NB4 (cell line): ENCODE data around the gene VPS37C.

Source experiments
- DNase-seq: peaks from one replicate; pipeline ENCODE4 v3.0.0; 2010; ENCODE audit warnings: low read depth
- H3K4me3 ChIP-seq: one replicate; pipeline ENCODE4 v1.5.1; 2011; ENCODE audit warnings: mild to moderate bottlenecking, low read depth, low read length, moderate library complexity
- MYC ChIP-seq: IDR thresholded peaks from 2 replicates; pipeline ENCODE4 v1.6.1; 2011; ENCODE audit warnings: low read depth, low read length
- POLR2A ChIP-seq: IDR thresholded peaks from 2 replicates; pipeline ENCODE4 v1.6.1; 2011; ENCODE audit warnings: mild to moderate bottlenecking; ENCODE audit not compliant: insufficient read length; ENCODE audit errors: extremely low read depth
- TF ChIP-seq, protein P1 (sequence below): IDR thresholded peaks from one replicate; pipeline ENCODE4 v1.5.1; 2012; ENCODE audit warnings: low read depth, low read length
- TF ChIP-seq, protein P2 (sequence below): IDR thresholded peaks from 2 replicates; pipeline ENCODE4 v1.6.1; 2011; ENCODE audit warnings: low read depth, low read length

The VPS37C gene

DNA sequence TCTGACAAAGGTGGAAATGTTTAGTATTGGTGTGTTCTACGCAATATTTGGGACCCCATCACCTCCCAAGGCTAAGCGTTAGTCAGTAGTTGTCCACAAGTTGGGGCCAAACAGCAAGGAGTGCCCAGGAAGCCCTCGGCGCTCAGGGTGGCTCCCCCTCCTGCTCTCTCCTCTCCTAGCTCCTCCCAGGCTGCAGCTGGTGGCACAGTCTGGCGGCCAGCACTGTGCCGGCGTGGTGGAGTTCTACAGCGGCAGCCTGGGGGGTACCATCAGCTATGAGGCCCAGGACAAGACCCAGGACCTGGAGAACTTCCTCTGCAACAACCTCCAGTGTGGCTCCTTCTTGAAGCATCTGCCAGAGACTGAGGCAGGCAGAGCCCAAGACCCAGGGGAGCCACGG is 42.2 kb downstream of the VPS37C start:
- TF ChIP-seq, protein P1, sequence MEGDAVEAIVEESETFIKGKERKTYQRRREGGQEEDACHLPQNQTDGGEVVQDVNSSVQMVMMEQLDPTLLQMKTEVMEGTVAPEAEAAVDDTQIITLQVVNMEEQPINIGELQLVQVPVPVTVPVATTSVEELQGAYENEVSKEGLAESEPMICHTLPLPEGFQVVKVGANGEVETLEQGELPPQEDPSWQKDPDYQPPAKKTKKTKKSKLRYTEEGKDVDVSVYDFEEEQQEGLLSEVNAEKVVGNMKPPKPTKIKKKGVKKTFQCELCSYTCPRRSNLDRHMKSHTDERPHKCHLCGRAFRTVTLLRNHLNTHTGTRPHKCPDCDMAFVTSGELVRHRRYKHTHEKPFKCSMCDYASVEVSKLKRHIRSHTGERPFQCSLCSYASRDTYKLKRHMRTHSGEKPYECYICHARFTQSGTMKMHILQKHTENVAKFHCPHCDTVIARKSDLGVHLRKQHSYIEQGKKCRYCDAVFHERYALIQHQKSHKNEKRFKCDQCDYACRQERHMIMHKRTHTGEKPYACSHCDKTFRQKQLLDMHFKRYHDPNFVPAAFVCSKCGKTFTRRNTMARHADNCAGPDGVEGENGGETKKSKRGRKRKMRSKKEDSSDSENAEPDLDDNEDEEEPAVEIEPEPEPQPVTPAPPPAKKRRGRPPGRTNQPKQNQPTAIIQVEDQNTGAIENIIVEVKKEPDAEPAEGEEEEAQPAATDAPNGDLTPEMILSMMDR = no peak
- TF ChIP-seq MYC = no peak
- DNase-seq = no peak
- H3K4me3 ChIP-seq = no peak overlapping the region

DNA sequence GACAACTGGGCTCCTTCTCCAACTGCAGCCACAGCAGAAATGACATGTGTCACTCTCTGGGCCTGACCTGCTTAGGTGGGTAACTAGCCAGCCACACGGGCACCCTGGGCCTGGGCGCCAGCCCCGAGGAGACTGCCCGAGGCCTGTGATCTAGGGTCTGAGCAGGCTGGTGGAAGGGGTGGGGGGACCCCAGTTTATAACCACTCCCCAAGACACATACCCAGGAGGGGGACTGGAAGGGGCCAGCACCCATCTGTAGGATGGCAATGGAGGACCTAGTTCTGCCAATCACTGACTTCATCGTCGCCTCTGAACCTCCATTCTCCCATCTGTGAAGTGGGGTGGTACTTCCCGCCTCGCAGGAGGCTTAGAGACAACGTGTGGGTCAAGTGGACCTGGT is 42.8 kb downstream of the VPS37C start:
- TF ChIP-seq POLR2A (no peak), MYC (no peak)
- TF ChIP-seq, protein P2, sequence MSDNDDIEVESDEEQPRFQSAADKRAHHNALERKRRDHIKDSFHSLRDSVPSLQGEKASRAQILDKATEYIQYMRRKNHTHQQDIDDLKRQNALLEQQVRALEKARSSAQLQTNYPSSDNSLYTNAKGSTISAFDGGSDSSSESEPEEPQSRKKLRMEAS = no peak
- TF ChIP-seq, protein P1 = no peak
- H3K4me3 ChIP-seq = no peak overlapping the region
- DNase-seq = no peak

DNA sequence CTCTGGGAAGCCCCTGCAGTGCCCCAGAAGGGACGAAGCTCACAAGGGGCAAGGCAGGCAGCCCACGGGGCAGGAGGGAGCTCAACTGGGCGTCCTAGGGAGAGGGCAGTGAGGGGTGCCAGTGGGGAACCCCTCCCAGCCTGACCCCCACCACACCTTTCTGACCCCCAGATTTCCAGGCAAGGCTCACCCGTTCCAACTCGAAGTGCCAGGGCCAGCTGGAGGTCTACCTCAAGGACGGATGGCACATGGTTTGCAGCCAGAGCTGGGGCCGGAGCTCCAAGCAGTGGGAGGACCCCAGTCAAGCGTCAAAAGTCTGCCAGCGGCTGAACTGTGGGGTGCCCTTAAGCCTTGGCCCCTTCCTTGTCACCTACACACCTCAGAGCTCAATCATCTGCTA is 43.2 kb downstream of the VPS37C start:
- no peak overlapping the region for H3K4me3 ChIP-seq
- DNase-seq = no peak
- TF ChIP-seq, protein P2 = no peak
- no peak for TF ChIP-seq MYC
- TF ChIP-seq, protein P1 = no peak
- TF ChIP-seq POLR2A = no peak

DNA sequence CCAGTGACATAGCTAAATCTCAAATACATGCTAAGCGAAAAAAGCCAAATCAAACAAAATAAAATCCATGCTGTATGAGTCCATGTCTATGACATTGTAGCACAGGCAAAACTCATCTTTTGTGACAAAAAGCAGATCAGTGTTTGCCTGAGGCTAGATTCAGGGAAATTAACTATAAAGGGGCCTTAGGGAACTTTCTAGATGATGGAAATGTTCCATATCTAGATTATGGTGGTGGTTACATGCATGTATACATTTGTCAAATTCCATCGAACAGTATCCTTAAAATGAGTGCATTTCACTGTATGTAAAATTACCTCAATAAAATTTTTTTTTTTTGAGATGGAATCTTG is 44.1 kb downstream of the VPS37C start:
- H3K4me3 ChIP-seq = no peak overlapping the region
- TF ChIP-seq POLR2A (no peak), MYC (no peak)
- TF ChIP-seq, protein P1 = no peak
- TF ChIP-seq, protein P2 = no peak
- no peak for DNase-seq

DNA sequence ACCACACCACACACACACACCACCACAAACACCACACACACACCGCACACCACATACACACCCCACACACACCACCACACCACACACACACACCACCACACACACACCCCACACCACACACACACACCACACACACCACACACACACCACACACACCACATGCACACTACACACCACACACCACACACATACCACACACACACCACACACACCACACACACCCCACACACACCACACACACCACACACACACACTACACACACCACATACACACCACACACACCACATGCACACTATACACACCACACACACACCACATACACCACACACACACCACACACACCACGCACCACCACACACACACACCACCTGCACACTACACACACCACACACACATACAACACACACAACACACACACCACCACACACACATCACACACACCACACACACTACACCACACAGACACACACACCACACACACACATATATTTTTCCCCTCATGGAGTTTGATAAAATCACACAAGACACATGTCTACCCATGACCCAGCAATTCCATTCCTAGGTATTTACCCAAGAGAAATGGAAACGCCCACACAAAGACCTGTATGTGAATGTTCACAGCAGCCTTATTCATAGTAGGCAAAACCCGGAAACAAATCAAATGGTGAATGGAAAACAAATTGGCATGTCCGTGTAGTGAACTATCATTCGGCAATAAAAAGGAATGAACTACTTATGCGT is 44.6 kb downstream of the VPS37C start:
- DNase-seq = no peak
- no peak overlapping the region for H3K4me3 ChIP-seq
- no peak for TF ChIP-seq POLR2A
- TF ChIP-seq, protein P1 = no peak
- TF ChIP-seq MYC = no peak
- TF ChIP-seq, protein P2 = no peak

DNA sequence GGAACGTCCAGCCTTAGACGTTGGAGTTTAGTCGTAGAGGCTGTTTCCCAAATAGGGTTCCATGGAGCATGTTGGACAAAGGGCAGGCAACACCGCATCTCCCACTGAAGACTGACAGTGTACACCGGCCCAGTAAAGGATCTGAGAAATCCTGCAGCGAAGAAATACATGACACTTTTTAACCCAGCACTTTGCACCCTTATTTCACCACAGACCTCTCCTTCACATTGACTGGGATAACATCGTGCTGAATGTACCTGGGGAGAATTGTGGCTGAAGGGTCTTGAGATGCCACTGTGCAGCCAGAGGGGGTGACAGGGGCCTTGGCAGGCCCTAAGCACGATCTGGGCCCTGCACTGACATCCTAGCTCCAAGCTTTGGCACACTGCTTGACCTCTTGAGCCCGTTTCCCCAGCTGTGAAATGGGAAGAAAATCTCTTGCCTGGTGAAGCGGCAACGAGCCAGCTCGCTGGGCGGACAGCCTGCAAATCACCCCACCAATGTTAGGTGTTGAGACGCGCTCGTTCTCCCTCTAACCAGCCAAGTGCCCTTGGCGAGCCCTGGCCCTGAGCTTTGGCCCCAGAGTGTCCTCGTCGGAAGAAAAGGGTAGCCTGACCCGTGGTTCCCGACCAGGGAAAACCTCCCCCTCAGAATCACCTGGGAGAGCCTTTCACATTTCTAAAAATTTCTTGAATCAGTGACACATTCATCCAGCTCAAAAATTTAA is 45.6 kb downstream of the VPS37C start:
- TF ChIP-seq, protein P2 = no peak
- TF ChIP-seq MYC (no peak), POLR2A (no peak)
- TF ChIP-seq, protein P1 = no peak

More for the DNA sequence above, 45.6 kb downstream of the VPS37C start:
- no peak overlapping the region for H3K4me3 ChIP-seq
- no peak for DNase-seq
